DMS79 treated with DMSO at 0.1 percent for 48 hours (cell line): ENCODE data around the gene DPYSL5.
"Not testable (repeated sequence)": the region's sequence is repeated elsewhere in the genome, so short reads cannot be mapped to it uniquely, and the experiment has no call there.

ENCODE experiments used
- DNase-seq: peaks from one replicate; lab custom pipeline; 2025; lab: John Stamatoyannopoulos, UW

DPYSL5 gene

GRCh38 chr2:26847655-26848335 is at the start of gene DPYSL5:
TSS of gene DPYSL5 (plus strand) at chr2:26848132. CDS start at chr2:26898500, 50,368 bp downstream.
- DNase-seq, result peak; percentile 85

GRCh38 chr2:26801328-26801727 is 46.6 kb upstream of the DPYSL5 start:
- DNase-seq, result no peak

GRCh38 chr2:26801796-26802195 is 46.1 kb upstream of the DPYSL5 start:
- DNase-seq, result no peak

- no peak for DNase-seq
Observed at GRCh38 chr2:26805241-26805676, 42.7 kb upstream of the DPYSL5 start.

GRCh38 chr2:26807788-26808460 is 40.0 kb upstream of the DPYSL5 start:
- DNase-seq, result peak; percentile 10

- DNase-seq, result no peak
Observed at GRCh38 chr2:26809211-26809610, 38.7 kb upstream of the DPYSL5 start.

GRCh38 chr2:26809876-26810577 is 37.9 kb upstream of the DPYSL5 start:
- DNase-seq, result no peak

GRCh38 chr2:26811261-26811660 is 36.7 kb upstream of the DPYSL5 start:
- no peak for DNase-seq

GRCh38 chr2:26811791-26812694 is 35.9 kb upstream of the DPYSL5 start:
- DNase-seq, result no peak

- DNase-seq, result no peak
Observed at GRCh38 chr2:26812731-26813130, 35.2 kb upstream of the DPYSL5 start.

- not testable (repeated sequence) for DNase-seq
Observed at GRCh38 chr2:26814072-26814765, 33.7 kb upstream of the DPYSL5 start.

GRCh38 chr2:26816893-26817292 is 31.0 kb upstream of the DPYSL5 start:
- DNase-seq, result no peak

- DNase-seq, result no peak
Observed at GRCh38 chr2:26818255-26818654, 29.7 kb upstream of the DPYSL5 start.

- no peak for DNase-seq
Observed at GRCh38 chr2:26818972-26819371, 29.0 kb upstream of the DPYSL5 start.

GRCh38 chr2:26820932-26821331 is 27.0 kb upstream of the DPYSL5 start:
- no peak for DNase-seq

GRCh38 chr2:26822877-26823276 is 25.1 kb upstream of the DPYSL5 start:
- no peak for DNase-seq

- no peak for DNase-seq
Observed at GRCh38 chr2:26838121-26838906, 9.6 kb upstream of the DPYSL5 start.

- DNase-seq, result no peak
Observed at GRCh38 chr2:26840937-26841610, 6.9 kb upstream of the DPYSL5 start.

- no peak for DNase-seq
Observed at GRCh38 chr2:26843041-26843440, 4.9 kb upstream of the DPYSL5 start.

- DNase-seq, result peak; percentile 30
Observed at GRCh38 chr2:26845021-26845420, 2.9 kb upstream of the DPYSL5 start.
